ENCODE data around the gene APLP1.
"Not testable (repeated sequence)": the region's sequence is repeated elsewhere in the genome, so short reads cannot be mapped to it uniquely, and the experiment has no call there.

APLP1 gene

DNA sequence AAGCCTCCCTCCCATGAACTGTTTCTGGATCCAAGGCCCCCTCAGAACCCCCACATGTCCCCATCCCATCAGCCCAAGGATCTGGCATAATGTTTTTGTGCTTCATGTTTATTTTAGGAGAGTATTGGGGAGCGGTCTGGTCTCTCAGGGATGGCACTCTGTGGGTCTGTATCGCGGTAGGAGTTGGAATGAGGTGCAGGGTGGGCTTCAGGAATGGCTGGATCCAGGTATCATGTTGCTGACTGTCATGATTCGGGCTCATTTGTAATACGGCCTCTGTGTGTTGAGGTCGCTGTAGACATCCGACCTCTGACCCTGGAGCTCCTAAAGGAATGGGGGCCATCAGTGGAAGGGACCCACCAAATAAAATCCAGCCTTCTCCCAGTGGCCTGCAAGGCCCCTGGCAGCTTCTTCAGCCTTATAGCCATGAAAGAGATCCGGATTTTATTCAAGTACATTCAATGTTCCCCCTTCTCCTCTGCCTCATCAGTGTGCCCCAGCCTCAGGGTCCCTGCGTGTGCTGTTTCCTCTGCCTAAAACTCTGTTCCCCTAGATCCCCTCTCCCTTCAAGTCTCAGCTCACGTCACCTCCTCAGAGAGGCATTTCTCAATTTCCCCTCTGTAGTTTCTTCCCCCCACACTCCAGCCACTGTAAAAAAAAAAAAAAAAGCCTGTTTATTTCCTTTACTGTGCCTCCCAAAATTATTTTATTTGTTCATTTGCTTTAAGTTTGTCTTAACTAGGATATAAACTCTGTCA, 36.1 kb downstream of the APLP1 start:
- DNase-seq (ENCODE audit: low spot score): no peak

DNA sequence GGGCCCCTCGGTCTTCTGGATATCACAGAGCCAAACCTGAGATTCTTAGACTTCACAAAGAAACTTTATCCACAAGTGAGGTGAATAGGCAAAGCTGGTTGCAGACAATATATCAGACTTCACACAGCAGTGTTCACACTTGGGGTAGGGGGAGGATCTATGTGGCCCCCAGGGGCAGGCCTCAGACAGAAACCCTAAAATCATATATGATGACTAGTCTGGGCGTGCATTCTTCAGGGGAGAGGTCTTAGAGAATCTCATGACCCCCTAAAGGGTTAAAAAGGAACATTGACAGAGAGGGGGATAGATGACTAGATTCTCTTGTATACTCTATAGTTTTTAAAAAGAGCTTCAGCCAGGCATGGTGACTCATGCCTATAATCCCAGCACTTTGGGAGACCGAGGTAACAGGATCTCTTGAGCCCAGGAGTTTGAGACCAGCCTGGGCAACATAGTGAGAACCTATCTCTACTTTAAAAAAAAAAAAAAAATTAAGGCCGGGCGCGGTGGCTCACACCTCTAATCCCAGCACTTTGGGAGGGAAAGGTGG, 36.9 kb downstream of the APLP1 start:
- no peak for DNase-seq (ENCODE audit: low spot score)

DNA sequence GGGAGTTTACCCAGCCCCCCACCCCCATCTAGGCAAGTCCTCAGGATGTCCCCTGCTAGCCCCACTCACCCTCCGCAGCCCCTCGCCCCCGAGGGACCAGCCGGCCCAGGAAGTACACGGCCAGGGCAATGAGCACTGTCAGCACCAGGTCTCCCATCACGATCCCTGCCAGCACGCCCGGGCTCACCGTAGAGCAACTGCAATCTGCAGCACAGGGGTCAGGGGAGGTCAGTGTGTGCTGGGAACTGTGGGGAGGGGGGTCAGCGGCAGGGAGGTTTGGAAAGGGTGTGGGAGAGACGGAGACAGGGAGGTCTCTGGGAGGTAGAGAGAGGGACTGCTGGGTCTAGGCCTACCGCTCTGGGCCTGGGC, 39.0 kb downstream of the APLP1 start:
- no peak for DNase-seq (ENCODE audit: low spot score)

DNA sequence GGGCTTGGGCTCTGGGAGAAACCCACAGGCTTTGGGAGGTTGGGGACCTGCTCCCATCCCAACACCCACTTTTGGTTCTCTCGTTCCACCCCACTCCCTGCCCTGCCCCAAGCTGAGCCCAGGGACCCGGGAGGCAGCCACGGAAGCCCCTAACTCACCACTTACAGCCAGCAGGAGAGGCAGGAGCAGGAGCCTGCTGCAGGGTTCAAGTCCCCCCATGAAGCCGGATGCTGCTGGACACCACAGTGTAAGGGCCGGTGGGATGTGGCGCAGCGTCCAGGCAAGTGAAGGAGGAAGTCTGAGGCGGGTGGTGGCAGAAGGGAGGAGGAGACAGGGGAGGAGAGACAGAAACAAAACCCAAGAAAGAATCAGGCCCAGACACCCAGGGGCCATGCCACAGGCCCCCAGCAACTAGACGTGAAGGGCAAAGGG, 39.7 kb downstream of the APLP1 start, which contains the start of gene TYROBP:
TYROBP (minus strand) TSS at position 286 of the 432 bp plus-strand sequence; CDS start at position 219, 67 bp downstream.
- no peak for DNase-seq (ENCODE audit: low spot score)

DNA sequence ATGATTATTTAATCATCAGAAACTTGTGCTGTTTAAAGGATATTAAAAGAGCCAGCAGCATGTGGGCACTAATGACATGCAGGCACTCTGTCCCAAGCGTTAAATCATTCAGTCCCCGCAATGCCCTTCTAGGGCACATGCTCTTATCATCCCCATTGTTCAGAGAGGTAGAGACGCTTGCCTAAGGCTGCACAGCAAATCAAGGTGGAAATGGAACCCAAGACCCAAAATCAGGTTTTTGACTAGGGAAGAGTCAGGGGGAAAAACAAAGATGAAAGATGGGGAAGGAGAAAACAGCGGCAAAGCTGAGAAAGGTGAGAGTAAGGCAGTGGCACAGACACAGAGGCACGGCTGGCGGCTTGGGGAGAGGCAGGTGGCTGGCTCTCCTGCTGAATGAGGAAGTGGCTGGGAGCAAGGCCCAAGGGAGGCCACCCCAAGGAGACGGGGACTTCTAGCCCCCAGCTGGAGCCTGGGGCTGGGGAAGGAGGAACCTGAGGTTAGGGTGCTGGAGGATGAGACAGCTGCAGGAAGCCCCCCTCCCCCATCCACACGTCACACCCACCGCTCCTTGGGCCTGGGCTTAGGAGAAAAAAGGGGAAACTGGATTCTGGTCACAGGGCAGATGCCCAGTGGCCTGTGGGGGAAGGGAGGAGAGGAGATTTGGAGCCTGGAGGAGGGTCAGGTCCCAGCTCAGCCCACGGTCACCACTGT, 40.8 kb downstream of the APLP1 start:
- DNase-seq (ENCODE audit: low spot score): no peak

DNA sequence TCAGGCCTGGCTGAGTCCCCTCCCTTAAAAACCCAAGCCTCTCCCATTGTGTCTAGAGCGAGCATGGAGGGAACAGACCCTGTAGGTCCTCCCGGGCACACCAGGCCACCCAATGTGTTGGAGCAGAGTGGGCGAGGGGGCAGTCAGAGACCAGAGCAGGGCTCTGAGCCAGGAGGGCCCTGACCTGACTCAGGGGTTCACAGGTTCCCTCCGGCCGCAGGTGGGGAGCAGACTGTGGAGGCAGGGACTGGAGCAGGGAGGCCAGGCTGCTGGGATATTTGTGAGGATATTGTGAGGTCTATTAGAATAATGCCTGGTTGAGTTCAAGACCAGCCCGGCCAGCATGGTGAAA, 41.3 kb downstream of the APLP1 start:
- DNase-seq (ENCODE audit: low spot score): no peak

DNA sequence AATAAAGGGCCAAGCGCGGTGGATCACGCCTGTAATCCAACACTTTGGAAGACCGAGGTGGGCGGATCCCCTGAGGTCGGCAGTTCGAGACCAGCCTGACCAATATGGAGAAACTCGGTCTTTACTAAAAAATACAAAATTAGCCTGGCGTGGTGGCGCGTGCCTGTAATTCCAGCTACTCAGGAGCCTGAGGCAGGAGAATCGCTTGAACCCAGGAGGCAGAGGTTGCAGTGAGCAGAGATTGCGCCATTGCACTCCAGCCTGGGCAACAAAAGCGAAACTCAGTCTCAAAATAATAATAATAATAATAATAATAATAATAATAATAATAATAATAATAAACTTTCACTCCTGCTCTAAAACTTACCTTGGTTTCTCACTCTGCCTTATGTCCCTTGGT, 42.0 kb downstream of the APLP1 start:
- DNase-seq (ENCODE audit: low spot score): not testable (repeated sequence)

DNA sequence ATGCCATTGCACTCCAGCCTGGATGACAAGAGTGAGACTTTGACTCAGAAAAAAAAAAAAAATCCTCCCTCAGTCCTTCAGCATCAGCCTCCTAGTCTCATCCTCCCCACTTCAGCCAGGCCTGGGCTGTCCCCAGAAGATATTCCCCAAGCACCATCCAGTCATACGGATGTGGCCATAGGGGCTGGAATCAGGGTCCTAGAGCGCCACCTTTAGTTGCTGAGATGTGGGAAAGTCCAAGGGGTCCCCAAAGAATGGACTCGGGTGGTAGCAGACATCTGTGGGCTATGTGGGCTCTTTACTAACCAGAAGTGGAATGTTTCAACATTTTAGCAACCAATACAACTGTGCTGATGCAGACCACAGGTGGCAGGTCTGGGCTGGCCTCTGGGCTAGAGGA, 42.8 kb downstream of the APLP1 start:
- DNase-seq (ENCODE audit: low spot score): no peak

DNA sequence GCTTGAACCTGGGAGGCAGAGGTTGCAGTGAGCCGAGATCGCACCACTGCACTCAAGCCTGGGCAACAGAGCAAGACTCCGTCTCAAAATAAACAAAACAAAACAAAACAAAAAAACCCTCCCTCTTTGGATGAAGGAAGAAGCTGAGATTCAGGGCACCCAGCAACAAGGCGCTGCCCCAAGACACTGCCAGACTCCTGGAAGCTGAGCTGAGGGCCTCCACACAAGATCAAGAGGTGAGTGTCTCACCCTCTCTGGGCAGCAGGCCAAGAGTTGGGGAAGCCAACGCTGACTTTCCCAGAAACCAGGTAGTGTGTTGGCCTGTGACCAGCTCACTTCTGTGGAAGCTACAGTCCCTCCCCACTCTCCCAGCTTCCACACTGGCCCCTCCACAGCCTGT, 43.4 kb downstream of the APLP1 start:
- no peak for DNase-seq (ENCODE audit: low spot score)

DNA sequence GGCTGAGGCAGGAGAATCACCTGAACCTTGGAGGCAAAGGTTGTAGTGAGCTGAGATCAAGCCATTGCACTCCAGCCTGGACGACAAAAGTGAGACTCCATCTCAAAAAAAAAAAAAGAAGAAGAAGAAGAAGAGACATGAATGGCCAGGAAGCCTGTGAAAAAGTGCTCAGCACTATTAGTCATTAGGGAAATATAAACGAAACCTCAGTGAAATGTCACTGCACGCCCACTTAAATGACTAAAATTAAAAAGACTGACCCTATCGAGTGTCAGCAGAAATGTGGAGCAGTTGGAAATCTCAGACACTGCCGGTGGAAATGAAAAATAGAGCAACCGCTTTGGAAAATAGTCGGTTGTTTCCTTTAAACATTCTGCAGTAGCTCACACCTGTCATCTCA, 45.2 kb downstream of the APLP1 start:
- no peak for DNase-seq (ENCODE audit: low spot score)

DNA sequence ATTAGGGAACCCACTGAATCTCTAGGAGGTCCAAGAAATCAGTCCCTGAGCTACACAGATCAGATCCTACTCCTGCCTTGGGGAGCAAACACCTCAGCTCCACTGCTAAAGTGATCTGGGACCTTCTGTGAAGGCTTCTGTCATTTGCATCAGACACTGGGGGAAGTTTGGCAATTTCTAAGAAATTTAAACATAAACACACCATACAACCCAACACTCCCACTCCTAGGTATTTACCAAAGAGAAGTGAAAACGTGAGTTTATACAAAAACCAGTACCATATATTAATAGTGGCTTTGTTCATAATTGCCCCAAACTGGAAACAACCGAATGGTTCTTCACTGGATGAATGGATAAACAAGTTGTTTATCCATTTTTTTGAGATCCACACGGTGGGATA, 47.1 kb downstream of the APLP1 start:
- DNase-seq (ENCODE audit: low spot score): no peak

DNA sequence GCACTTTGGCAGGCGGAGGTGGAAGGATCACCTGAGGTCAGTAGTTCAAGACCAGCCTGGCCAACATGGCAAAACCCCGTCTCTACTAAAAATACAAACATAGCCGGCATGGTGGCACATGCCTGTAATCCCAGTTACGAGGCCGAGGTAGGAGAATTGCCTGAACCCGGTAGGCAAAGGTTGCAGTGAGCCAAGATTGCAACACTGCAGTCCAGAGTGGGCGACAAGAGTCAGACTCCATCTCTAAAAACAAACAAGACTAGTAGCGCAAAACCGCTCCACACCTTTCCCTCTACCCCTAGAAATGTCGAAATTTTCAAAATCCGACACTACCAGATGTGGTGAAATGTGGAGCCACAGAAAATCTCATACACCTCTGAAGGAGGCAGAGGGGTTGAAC, 50.9 kb downstream of the APLP1 start:
- DNase-seq (ENCODE audit: low spot score): no peak

DNA sequence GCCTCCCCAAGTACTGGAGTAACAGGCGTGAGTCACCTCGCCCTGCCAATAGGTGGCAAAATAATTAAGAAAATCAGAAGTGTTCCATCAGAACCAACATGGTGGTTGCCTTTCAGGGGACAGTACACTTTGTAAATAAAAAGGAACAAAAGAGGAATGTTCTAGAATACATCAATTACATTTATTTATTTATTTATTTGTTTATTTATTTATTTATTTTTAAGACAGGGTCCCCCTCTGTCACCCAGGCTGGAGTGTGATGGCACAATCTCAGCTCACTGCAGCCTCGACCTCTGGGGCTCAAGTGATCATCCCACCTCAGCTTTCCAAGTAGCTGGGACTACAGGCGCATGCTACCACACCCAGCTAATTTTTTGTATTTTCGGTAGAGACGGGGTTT, 52.6 kb downstream of the APLP1 start:
- no peak for DNase-seq (ENCODE audit: low spot score)

DNA sequence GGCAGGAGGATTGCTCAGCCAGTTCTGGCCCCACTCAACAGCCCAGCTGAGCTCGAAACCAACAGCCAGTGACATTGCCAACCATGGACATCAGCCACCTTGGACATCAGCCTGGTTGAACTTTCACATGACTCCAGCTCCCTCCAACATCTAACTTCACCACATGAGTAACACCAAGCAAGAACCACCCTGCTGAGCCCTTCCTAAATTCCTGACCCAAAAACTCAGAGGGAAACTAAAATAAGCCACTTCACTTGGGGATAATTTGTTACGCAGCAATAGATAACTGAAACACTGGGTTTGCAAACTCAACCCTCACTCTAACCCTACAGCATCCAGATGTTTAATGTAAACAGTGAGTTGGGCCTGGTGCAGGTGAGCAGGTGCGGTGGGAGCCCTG, 57.1 kb downstream of the APLP1 start:
- no peak for DNase-seq (ENCODE audit: low spot score)

DNA sequence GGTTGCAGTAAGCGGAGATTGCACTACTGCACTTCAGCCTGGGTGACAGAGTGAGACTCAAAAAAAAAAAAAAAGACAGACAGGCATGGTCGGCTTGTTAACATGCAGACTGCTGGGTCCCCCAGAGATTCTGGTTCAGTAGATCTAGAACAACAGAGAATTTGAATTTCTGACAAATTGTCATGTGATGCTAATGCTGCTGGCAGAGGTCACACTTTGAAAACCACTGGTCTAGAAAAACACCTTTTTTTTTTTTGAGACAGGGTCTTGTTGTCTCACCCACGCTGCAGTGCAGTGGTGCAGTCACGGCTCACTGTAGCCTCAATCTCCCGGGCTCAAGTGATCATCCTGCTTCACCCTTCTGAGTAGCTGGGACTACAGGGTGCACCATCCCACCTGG, 60.1 kb downstream of the APLP1 start:
- no peak for DNase-seq (ENCODE audit: low spot score)

All from hematopoietic multipotent progenitor cell treated with erythropoietin and hydrocortisone succinate and interleukin-3 and kit ligand, for 17 days (in vitro differentiated cells).